Loucy (cell line): ENCODE data around the gene MARCKS.

Experiments
- H2AFZ ChIP-seq: fragments of 200-600 bp; sonication (generic); 2 replicates; pipeline ENCODE4 v1.6.0; 2016; ENCODE audit warnings: antibody characterized with exemption, mild to moderate bottlenecking, low read length, moderate library complexity
- H3F3A ChIP-seq: fragments of 200-600 bp; 2 replicates; pipeline ENCODE4 v1.6.0; 2016; ENCODE audit warnings: antibody characterized with exemption, low read depth, mild to moderate bottlenecking
- H3K27me3 ChIP-seq: fragments of 200-600 bp; sonication (generic); 2 replicates; pipeline ENCODE4 v1.6.1; 2014; ENCODE audit warnings: low read length, mild to moderate bottlenecking; ENCODE audit not compliant: insufficient read depth, poor library complexity, severe bottlenecking
- H3K36me3 ChIP-seq: fragments of 200-600 bp; sonication (generic); 2 replicates; pipeline ENCODE4 v1.6.1; 2016; ENCODE audit warnings: low read length; ENCODE audit not compliant: insufficient read depth
- H3K4me1 ChIP-seq: fragments of 200-600 bp; sonication (generic); 2 replicates; pipeline ENCODE4 v1.5.1; 2014; ENCODE audit warnings: low read length, mild to moderate bottlenecking; ENCODE audit not compliant: insufficient read depth, poor library complexity, severe bottlenecking
- H3K4me2 ChIP-seq: fragments of 200-600 bp; sonication (generic); 2 replicates; pipeline ENCODE4 v1.6.0; 2014; ENCODE audit warnings: antibody characterized with exemption, low read length, low read depth, mild to moderate bottlenecking; ENCODE audit not compliant: poor library complexity, severe bottlenecking
- H3K4me3 ChIP-seq: fragments of 200-600 bp; sonication (generic); 2 replicates; pipeline ENCODE4 v1.5.1; 2014; ENCODE audit warnings: low read length, mild to moderate bottlenecking, mixed read lengths; ENCODE audit not compliant: poor library complexity, severe bottlenecking
- H3K79me2 ChIP-seq: fragments of 200-600 bp; sonication (generic); 2 replicates; pipeline ENCODE4 v1.6.1; 2014; ENCODE audit warnings: low read length; ENCODE audit not compliant: insufficient read depth
- H3K9ac ChIP-seq: fragments of 200-600 bp; sonication (generic); 2 replicates; pipeline ENCODE4 v1.6.0; 2014; ENCODE audit warnings: mild to moderate bottlenecking, low read depth, low read length, moderate library complexity; ENCODE audit not compliant: poor library complexity, severe bottlenecking
- H3K9me2 ChIP-seq: fragments of 200-600 bp; sonication (generic); replicated peaks from 2 replicates; pipeline ENCODE4 v1.6.1; 2016; ENCODE audit warnings: low read depth, low read length, mixed read lengths
- H3K9me3 ChIP-seq: fragments of 200-600 bp; sonication (generic); 2 replicates; pipeline ENCODE4 v1.6.1; 2014; ENCODE audit warnings: mild to moderate bottlenecking, antibody characterized with exemption, low read length, low read depth; ENCODE audit not compliant: insufficient read depth
- H4K20me1 ChIP-seq: fragments of 200-600 bp; sonication (generic); 2 replicates; pipeline ENCODE4 v1.6.0; 2014; ENCODE audit warnings: antibody characterized with exemption, low read length, mild to moderate bottlenecking; ENCODE audit not compliant: insufficient read depth, poor library complexity, severe bottlenecking
- EZH2phosphoT487 ChIP-seq: fragments of 200-600 bp; IDR thresholded peaks from 2 replicates; pipeline ENCODE4 v1.6.1; 2018; ENCODE audit warnings: antibody characterized with exemption, mild to moderate bottlenecking, moderate library complexity, borderline replicate concordance
- TF ChIP-seq, protein P1 (sequence below): fragments of 200-600 bp; sonication (generic); conservative IDR thresholded peaks from 2 replicates; pipeline ENCODE4 v1.5.1; 2014; ENCODE audit warnings: mild to moderate bottlenecking, antibody characterized with exemption, low read length

The MARCKS gene

DNA sequence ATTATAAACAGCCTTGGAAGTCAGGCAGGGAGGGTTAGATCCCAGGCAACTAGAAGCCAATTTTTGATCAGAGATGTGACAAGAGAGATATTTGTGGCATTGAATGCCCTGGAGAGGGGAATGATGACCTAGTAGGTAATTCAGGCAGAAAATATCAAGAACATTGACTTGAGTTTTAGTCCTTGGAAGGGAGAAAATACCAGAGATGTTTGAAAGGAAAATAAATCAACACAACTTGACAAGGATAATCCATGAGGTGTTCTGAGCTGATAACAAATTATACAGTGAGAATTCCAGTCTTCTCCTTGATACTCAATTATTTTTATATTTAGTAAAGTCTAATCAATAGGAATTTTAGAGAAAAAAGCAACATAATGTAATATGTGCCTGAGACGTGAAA lies 10.6 kb upstream of the MARCKS start:
- no peaks in the 10 kb centered on the region for H3K9me2 ChIP-seq
- H3K36me3 ChIP-seq, result no peaks in the 10 kb centered on the region
- H4K20me1 ChIP-seq, result no peaks in the 10 kb centered on the region
- no peak overlapping the region for H3K4me2 ChIP-seq
- no peaks in the 10 kb centered on the region for H3F3A ChIP-seq
- TF ChIP-seq, protein P1, sequence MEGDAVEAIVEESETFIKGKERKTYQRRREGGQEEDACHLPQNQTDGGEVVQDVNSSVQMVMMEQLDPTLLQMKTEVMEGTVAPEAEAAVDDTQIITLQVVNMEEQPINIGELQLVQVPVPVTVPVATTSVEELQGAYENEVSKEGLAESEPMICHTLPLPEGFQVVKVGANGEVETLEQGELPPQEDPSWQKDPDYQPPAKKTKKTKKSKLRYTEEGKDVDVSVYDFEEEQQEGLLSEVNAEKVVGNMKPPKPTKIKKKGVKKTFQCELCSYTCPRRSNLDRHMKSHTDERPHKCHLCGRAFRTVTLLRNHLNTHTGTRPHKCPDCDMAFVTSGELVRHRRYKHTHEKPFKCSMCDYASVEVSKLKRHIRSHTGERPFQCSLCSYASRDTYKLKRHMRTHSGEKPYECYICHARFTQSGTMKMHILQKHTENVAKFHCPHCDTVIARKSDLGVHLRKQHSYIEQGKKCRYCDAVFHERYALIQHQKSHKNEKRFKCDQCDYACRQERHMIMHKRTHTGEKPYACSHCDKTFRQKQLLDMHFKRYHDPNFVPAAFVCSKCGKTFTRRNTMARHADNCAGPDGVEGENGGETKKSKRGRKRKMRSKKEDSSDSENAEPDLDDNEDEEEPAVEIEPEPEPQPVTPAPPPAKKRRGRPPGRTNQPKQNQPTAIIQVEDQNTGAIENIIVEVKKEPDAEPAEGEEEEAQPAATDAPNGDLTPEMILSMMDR, result no peak
- TF ChIP-seq EZH2phosphoT487, result no peak
- H3K9ac ChIP-seq, result no peak overlapping the region
- H3K27me3 ChIP-seq, result no peaks in the 10 kb centered on the region
- H3K4me3 ChIP-seq, result no peak overlapping the region
- no peaks in the 10 kb centered on the region for H3K79me2 ChIP-seq
- no peak overlapping the region for H2AFZ ChIP-seq
- H3K9me3 ChIP-seq, result no peaks in the 10 kb centered on the region
- no peaks in the 10 kb centered on the region for H3K4me1 ChIP-seq

DNA sequence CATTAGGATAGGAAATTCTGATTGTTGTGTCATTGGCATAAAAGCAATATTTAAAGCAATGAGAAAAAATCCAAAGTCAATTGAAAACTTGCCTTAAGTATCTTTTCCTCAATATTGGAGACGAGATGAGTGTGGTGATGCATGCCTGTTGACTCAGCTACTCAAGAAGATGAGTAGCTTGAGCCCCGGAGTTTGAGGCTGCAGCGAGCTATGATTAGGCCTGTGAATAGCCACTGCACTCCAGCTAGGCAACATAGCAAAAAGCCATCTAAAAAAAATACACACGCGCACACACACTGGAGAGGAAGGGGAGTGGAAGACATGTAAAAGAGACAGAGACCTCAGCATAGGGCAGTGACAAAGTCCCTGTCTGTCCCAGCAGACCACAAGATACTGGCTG lies 9.7 kb upstream of the MARCKS start:
- Histone ChIP-seq H3K4me2 (no peak overlapping the region), H3F3A (no peaks in the 10 kb centered on the region), H2AFZ (no peak overlapping the region), H4K20me1 (no peaks in the 10 kb centered on the region), H3K36me3 (no peaks in the 10 kb centered on the region), H3K79me2 (no peaks in the 10 kb centered on the region), H3K9ac (no peak overlapping the region), H3K27me3 (no peaks in the 10 kb centered on the region), H3K4me1 (no peaks in the 10 kb centered on the region), H3K4me3 (no peak overlapping the region), H3K9me3 (no peaks in the 10 kb centered on the region), H3K9me2 (no peaks in the 10 kb centered on the region)
- TF ChIP-seq, protein P1, result no peak
- TF ChIP-seq EZH2phosphoT487, result no peak

DNA sequence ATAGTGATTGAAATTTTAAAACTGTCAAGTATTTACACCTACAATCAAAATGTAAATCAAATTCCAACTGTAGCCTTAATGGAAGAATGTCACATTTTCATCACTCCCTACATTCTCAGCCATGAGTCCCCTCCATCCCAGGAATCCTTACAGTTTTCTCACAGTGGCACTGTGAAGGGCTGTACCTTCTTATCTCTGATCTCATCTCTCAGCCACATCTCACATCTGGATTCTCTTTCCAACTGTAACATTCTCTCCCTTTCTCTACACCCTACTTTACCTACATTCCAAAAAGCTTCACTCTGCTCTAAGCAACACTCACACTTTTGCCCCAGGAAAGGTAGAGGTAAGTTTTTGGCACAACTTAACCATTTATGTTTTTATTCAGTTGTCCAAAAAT lies 8.9 kb upstream of the MARCKS start:
- no peak overlapping the region for H3K4me2 ChIP-seq
- H3K36me3 ChIP-seq, result no peaks in the 10 kb centered on the region
- no peak overlapping the region for H3K9ac ChIP-seq
- TF ChIP-seq, protein P1, result no peak
- no peak for TF ChIP-seq EZH2phosphoT487
- no peaks in the 10 kb centered on the region for H3F3A ChIP-seq
- no peaks in the 10 kb centered on the region for H3K27me3 ChIP-seq
- no peak overlapping the region for H3K4me3 ChIP-seq
- no peaks in the 10 kb centered on the region for H4K20me1 ChIP-seq
- no peak overlapping the region for H2AFZ ChIP-seq
- no peaks in the 10 kb centered on the region for H3K79me2 ChIP-seq
- H3K4me1 ChIP-seq, result no peaks in the 10 kb centered on the region
- H3K9me2 ChIP-seq, result no peaks in the 10 kb centered on the region
- H3K9me3 ChIP-seq, result no peaks in the 10 kb centered on the region
